GM12878 (cell line): ENCODE results near the gene RBM42. TPM values are rescaled to one million over a fixed set of nuclear protein-coding genes. Genes with fewer than 3 reads are reported as not detected.
A peak's percentile ranks its signal among the peaks of the same experiment; 100 is the strongest.

Experiments
- ATAC-seq: fragments of 200-7000 bp; cut with Tn5 transposase; 3 replicates; pipeline ENCODE4 v1.9.1; 2020; ENCODE audit warnings: mild to moderate bottlenecking, moderate library complexity
- BruUV-seq: library from RNA; stranded (reverse); fragments of 400-500 nt; replicated peaks from 2 replicates; lab custom pipeline; 2021; lab: Mats Ljungman, UMichigan
- CTCF ChIA-PET: fragments of 300-600 bp; sonication (Branson Sonifier 250); formaldehyde crosslinking; extraction: SDS; loops from one replicate; lab custom pipeline; 2021; ENCODE audit warnings: inconsistent platforms; lab: Yijun Ruan, JAX
- POLR2A ChIA-PET: fragments of 350-600 bp; formaldehyde crosslinking; extraction: SDS; loops from one replicate; lab custom pipeline; 2021; ENCODE audit warnings: inconsistent platforms; lab: Charles Lee
- RAD21 ChIA-PET: fragments of 300-600 bp; sonication (Branson Sonifier 250); formaldehyde crosslinking; loops from one replicate; lab custom pipeline; 2023; ENCODE audit warnings: antibody characterized with exemption; ENCODE audit not compliant: unreplicated experiment; lab: Charles Lee
- SMC1A ChIA-PET: fragments of 300-600 bp; sonication (Branson Sonifier 250); formaldehyde crosslinking; loops from one replicate; lab custom pipeline; 2023; ENCODE audit not compliant: unreplicated experiment, uncharacterized antibody; lab: Charles Lee
- DNase-seq: peaks from one replicate; pipeline ENCODE4 v3.0.0-alpha.2; 2011; ENCODE audit warnings: low read depth, low spot score
- FAIRE-seq: peaks from 3 replicates; lab custom pipeline; 2011; peaks lifted over from hg19 to GRCh38; lab: Jason Lieb, UNC
- H2AFZ ChIP-seq: 2 replicates; pipeline ENCODE4 v1.6.0; 2011; ENCODE audit warnings: low read depth, low read length, control low read depth; ENCODE audit not compliant: control insufficient read depth
- H3K27ac ChIP-seq: 2 replicates; pipeline ENCODE4 v1.5.1; 2011; ENCODE audit warnings: control low read depth; ENCODE audit not compliant: control insufficient read depth, insufficient read depth
- H3K27me3 ChIP-seq, 2 experiments: replicated peaks in 1 of 2; 2 replicates each; pipeline versions ENCODE4 v1.6.0 to v1.6.1; 2011; ENCODE audit warnings: low read length in 1 of 2; ENCODE audit not compliant: control insufficient read depth in 2 of 2, insufficient read depth in 2 of 2
- H3K36me3 ChIP-seq, 2 experiments: 2 replicates each; pipeline ENCODE4 v1.5.1; 2011; ENCODE audit warnings: low read length in 1 of 2; ENCODE audit not compliant: control insufficient read depth in 2 of 2, insufficient read depth in 2 of 2
- H3K4me1 ChIP-seq: 2 replicates; pipeline ENCODE4 v1.6.1; 2011; ENCODE audit warnings: mild to moderate bottlenecking, low read length, moderate library complexity, mixed read lengths; ENCODE audit not compliant: control insufficient read depth, insufficient read depth
- H3K4me2 ChIP-seq: 2 replicates; pipeline ENCODE4 v1.6.0; 2011; ENCODE audit warnings: control low read depth; ENCODE audit not compliant: control insufficient read depth, insufficient read depth
- H3K4me3 ChIP-seq: fragments of 200-600 bp; sonication (generic); 2 replicates; pipeline ENCODE4 v1.5.1; 2016
- H3K79me2 ChIP-seq: 2 replicates; pipeline ENCODE4 v1.6.0; 2011; ENCODE audit warnings: low read length; ENCODE audit not compliant: control insufficient read depth, insufficient read depth
- H3K9ac ChIP-seq: 2 replicates; pipeline ENCODE4 v1.8.0; 2011; ENCODE audit warnings: low read length, control low read depth, mixed read lengths; ENCODE audit not compliant: control insufficient read depth, insufficient read depth
- H3K9me3 ChIP-seq: replicated peaks from 3 replicates; pipeline ENCODE4 v1.5.1; 2011; ENCODE audit warnings: mild to moderate bottlenecking, low read length; ENCODE audit not compliant: control insufficient read depth, insufficient read depth
- H4K20me1 ChIP-seq: 2 replicates; pipeline ENCODE4 v1.6.0; 2011; ENCODE audit not compliant: control insufficient read depth, insufficient read depth
- ATF7 ChIP-seq: fragments of 450-650 bp; IDR thresholded peaks from 2 replicates; pipeline ENCODE4 v1.6.1; 2016; ENCODE audit warnings: low read depth, mild to moderate bottlenecking
- BHLHE40 ChIP-seq, 2 experiments: fragments of 450-650 bp in 1 of 2; IDR thresholded peaks; 2 replicates each; pipeline ENCODE4 v1.6.1; 2011 to 2017; ENCODE audit warnings: low read depth in 2 of 2, borderline replicate concordance in 1 of 2, improper control_type of control experiment in 1 of 2, low read length in 1 of 2, mild to moderate bottlenecking in 1 of 2
- CREM ChIP-seq: IDR thresholded peaks from 2 replicates; pipeline ENCODE4 v1.6.1; 2014; ENCODE audit warnings: antibody characterized with exemption, low read depth
- IKZF2 ChIP-seq, 2 experiments: fragments of 450-650 bp; IDR thresholded peaks; 2 replicates each; pipeline ENCODE4 v1.6.1; 2017; ENCODE audit warnings: mild to moderate bottlenecking in 2 of 2, moderate library complexity in 2 of 2
- JUND ChIP-seq: IDR thresholded peaks from 2 replicates; pipeline ENCODE4 v1.6.1; 2012; ENCODE audit warnings: low read depth, mild to moderate bottlenecking, low read length, improper control_type of control experiment, moderate library complexity
- MTA2 ChIP-seq: fragments of 450-650 bp; IDR thresholded peaks from 2 replicates; pipeline ENCODE4 v1.6.1; 2016; ENCODE audit warnings: low read depth, mild to moderate bottlenecking, moderate library complexity
- RELA ChIP-seq: fragments of 450-650 bp; IDR thresholded peaks from 2 replicates; pipeline ENCODE4 v1.8.0; 2014; ENCODE audit warnings: borderline replicate concordance; ENCODE audit not compliant: partially characterized antibody
- SREBF2 ChIP-seq: IDR thresholded peaks from 2 replicates; pipeline ENCODE4 v1.6.1; 2012; ENCODE audit warnings: mild to moderate bottlenecking, low read length
- WRNIP1 ChIP-seq: IDR thresholded peaks from 2 replicates; pipeline ENCODE4 v1.6.1; 2011; ENCODE audit warnings: low read depth, low read length, improper control_type of control experiment, borderline replicate concordance
- WGBS: methylation state at CpG from one replicate; pipeline ENCODE4 v1.1.6; 2016; ENCODE audit warnings: low lambda C conversion rate; ENCODE audit not compliant: insufficient replicate concordance, insufficient coverage; ENCODE audit errors: missing lambda C conversion rate; 5-methylcytosine and 5-hydroxymethylcytosine counted together
- in situ Hi-C: fragments of 300-500 bp; cut with MboI; formaldehyde crosslinking; loops from 9 replicates; pipeline ENCODE4 v1.14.3; 2018; ENCODE audit warnings: mixed read lengths
- intact Hi-C: fragments of 100-400 bp; cut with micrococcal nuclease; formaldehyde crosslinking; loops from one replicate; pipeline ENCODE4 v1.14.2; 2022; ENCODE audit not compliant: unreplicated experiment
- polyA plus RNA-seq, 11 experiments: library from polyadenylated mRNA; depleted of rRNA in 4 of 11; unstranded in 6 of 11; stranded (reverse) in 5 of 11; fragments of >200 nt; fragmentation: Nextera tagmentation in 4 of 11; fragmentation: Illumina TruSeq in 1 of 11; extraction: Ambion mirVana in 4 of 11; extraction: Trizol in 1 of 11; gene quantifications; 1 replicate in 1 of 11; 2 replicates in 10 of 11; pipeline versions ENCODE4 v1.2.1 to v1.2.3, GENCODE V29; 2011 to 2016; ENCODE audit warnings: inconsistent platforms in 2 of 11, missing spikeins in 2 of 11, low read depth in 1 of 11
- total RNA-seq, 4 experiments: library from RNA; depleted of rRNA in 3 of 4; stranded (reverse); fragments of >200 nt in 3 of 4; fragmentation: Illumina TruSeq in 1 of 4; extraction: Trizol in 1 of 4; gene quantifications; 2 replicates each; pipeline versions ENCODE4 v1.2.1 to v1.2.3, GENCODE V29; 2013 to 2021
- TF ChIP-seq, protein P1 (sequence below): IDR thresholded peaks from 2 replicates; pipeline ENCODE4 v1.6.1; 2011; ENCODE audit warnings: low read depth, mild to moderate bottlenecking, low read length, moderate library complexity, borderline replicate concordance; ENCODE audit errors: extremely low read depth

Gene RBM42
- total and polyA plus RNA-seq, 10 of the 15 experiments (the other 5 are each of a cell fraction or from before 2014, with no cell fraction given): 4.2 to 117 (median 48.5) TPM

- TF ChIP-seq BHLHE40 (IDR thresholded peaks at IDR 0.05; ENCODE audit: borderline replicate concordance in 1 of 2, low read depth in 2 of 2, low read length in 1 of 2): peak; percentile 19 to 51; a peak in 1 of 4 replicates
Observed at GRCh38 chr19:35609851-35610353, 18.9 kb upstream of the RBM42 start (continued).

DNA sequence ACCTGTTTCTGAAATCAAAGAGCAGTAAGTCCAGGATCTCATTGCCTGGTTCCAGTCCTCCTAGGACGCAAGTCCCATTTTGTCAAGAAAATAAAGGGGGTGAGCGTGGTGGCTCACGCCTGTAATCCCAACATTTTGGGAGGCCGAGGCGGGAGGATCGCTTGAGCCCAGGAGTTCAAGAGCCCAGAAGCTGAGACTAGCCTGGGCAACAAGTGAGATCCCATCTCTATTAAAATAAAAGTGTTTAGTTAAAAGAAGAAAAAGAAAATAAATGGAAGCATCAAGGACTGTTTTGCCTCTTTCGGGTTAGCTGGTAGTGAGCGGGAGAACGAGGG is 16.6 kb upstream of the RBM42 start:
- POLR2A ChIA-PET: interaction anchor here (0.7 to 3.7 kb wide), 7 partner anchors 10 to 103 kb away, joined by 3 to 30 read pairs (median 6); partner anchors contain the start of gene COX6B1
- Histone ChIP-seq H3K4me1 (peaks cover 17% of the 10 kb centered on the region), H2AFZ (peak overlapping the region; percentile 91)

More for the DNA sequence above, 16.6 kb upstream of the RBM42 start:
- Histone ChIP-seq H3K9ac (peak overlapping the region; percentile 95), H3K27ac (peak overlapping the region; percentile 81), H3K36me3 (no peaks in the 10 kb centered on the region), H3K27me3 (no peaks in the 10 kb centered on the region), H3K4me3 (peak overlapping the region; percentile 74; the same call in 1 of the 2 replicates), H3K9me3 (peaks cover 9% of the 10 kb centered on the region), H4K20me1 (no peaks in the 10 kb centered on the region), H3K79me2 (peaks cover 4% of the 10 kb centered on the region), H3K4me2 (peak overlapping the region; percentile 52)
- no peak for DNase-seq
- no peak for TF ChIP-seq WRNIP1
- no peak for TF ChIP-seq RELA
- TF ChIP-seq JUND: no peak
- no peak for TF ChIP-seq ATF7
- TF ChIP-seq IKZF2 (IDR thresholded peaks at IDR 0.05): no peak
- TF ChIP-seq CREM: no peak
- no peak for TF ChIP-seq SREBF2
- peak; percentile 34; the same call in 1 of the 2 replicates for TF ChIP-seq MTA2
- TF ChIP-seq, protein P1, sequence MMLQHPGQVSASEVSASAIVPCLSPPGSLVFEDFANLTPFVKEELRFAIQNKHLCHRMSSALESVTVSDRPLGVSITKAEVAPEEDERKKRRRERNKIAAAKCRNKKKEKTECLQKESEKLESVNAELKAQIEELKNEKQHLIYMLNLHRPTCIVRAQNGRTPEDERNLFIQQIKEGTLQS: no peak
- 25% methylated on average over 9 of the region's 9 CpGs for WGBS
- ChIA-PET RAD21 (interaction anchor here (0.8 to 1.2 kb wide), 3 partner anchors 36 to 102 kb away, joined by 3 read pairs; partner anchors contain the start of gene COX6B1), CTCF (interaction anchor here (1.0 to 1.6 kb wide), 4 partner anchors 16 to 102 kb away, joined by 3 to 5 read pairs (median 4); no protein-coding TSS in a partner anchor), SMC1A (interaction anchor here (0.9 to 2.3 kb wide), 3 partner anchors 12 to 102 kb away, joined by 3 to 8 read pairs (median 4); no protein-coding TSS in a partner anchor)
- in situ Hi-C loops (no loop called here), intact Hi-C loops (loop anchor here (5.0 kb wide), 1 partner anchor 65 kb away; the partner anchor contains the start of gene TMEM147)
- no peak for FAIRE-seq
- TSS peak; percentile 97 for BruUV-seq
- ATAC-seq: peak; percentile 9; the same call in 2 of the 3 replicates
